HepG2 (cell line): ENCODE results near the gene HOXC11. TPM values are rescaled to one million over a fixed set of nuclear protein-coding genes. Genes with fewer than 3 reads are reported as not detected.

ENCODE experiments used
- ATAC-seq: fragments of 200-7000 bp; cut with Tn5 transposase; 3 replicates; pipeline ENCODE4 v1.9.1; 2020; ENCODE audit warnings: mild to moderate bottlenecking, moderate library complexity
- BruUV-seq: library from RNA; stranded (reverse); fragments of 400-500 nt; replicated peaks from 2 replicates; lab custom pipeline; 2021; lab: Mats Ljungman, UMichigan
- CTCF ChIA-PET: fragments of 300-600 bp; formaldehyde crosslinking; extraction: SDS; loops from one replicate; lab custom pipeline; 2021; ENCODE audit warnings: low total read pairs, inconsistent platforms, low intra/inter-chr PET ratio; lab: Yijun Ruan, JAX
- POLR2A ChIA-PET: fragments of 350-600 bp; sonication (Branson Sonifier 250); formaldehyde crosslinking; loops from one replicate; lab custom pipeline; 2020; ENCODE audit warnings: antibody characterized with exemption, inconsistent platforms; lab: Yijun Ruan, JAX
- DNase-seq: peaks from one replicate; pipeline ENCODE4 v3.0.0-alpha.2; 2015; ENCODE audit warnings: low spot score
- FAIRE-seq: peaks from 3 replicates; lab custom pipeline; 2011; peaks lifted over from hg19 to GRCh38; lab: Jason Lieb, UNC
- H2AFZ ChIP-seq: one replicate; pipeline ENCODE4 v1.6.1; 2011; ENCODE audit warnings: low read length, inconsistent platforms
- H3K27ac ChIP-seq: fragments of 300-600 bp; 3 replicates; pipeline ENCODE4 v1.8.0; 2011; ENCODE audit warnings: mixed run types, mild to moderate bottlenecking, mixed read lengths, low read length, inconsistent platforms; ENCODE audit not compliant: insufficient read depth; ENCODE audit errors: extremely low read length
- H3K27me3 ChIP-seq, 2 experiments: fragments of 200-600 bp in 1 of 2; 2 replicates in 1 of 2; 3 replicates in 1 of 2; pipeline versions ENCODE4 v1.6.0 to v1.8.0; 2011; ENCODE audit warnings: low read length in 2 of 2, mild to moderate bottlenecking in 2 of 2, moderate library complexity in 2 of 2, inconsistent platforms in 1 of 2; ENCODE audit not compliant: insufficient read depth in 2 of 2, control insufficient read depth in 1 of 2
- H3K36me3 ChIP-seq, 2 experiments: fragments of 200-600 bp in 1 of 2; replicated peaks in 1 of 2; 2 replicates in 1 of 2; 3 replicates in 1 of 2; pipeline versions ENCODE4 v1.5.1 to v1.8.0; 2011; ENCODE audit warnings: low read length in 2 of 2, inconsistent platforms in 1 of 2; ENCODE audit not compliant: insufficient read depth in 2 of 2, control insufficient read depth in 1 of 2
- H3K4me1 ChIP-seq: 2 replicates; pipeline ENCODE4 v1.5.1; 2012; ENCODE audit warnings: low read length, inconsistent platforms; ENCODE audit not compliant: insufficient read depth
- H3K4me2 ChIP-seq: 2 replicates; pipeline ENCODE4 v1.6.0; 2011; ENCODE audit warnings: low read depth, low read length, inconsistent platforms
- H3K4me3 ChIP-seq, 3 experiments: fragments of 200-600 bp in 1 of 3; sonication (generic), shearing (Covaris generic) in 1 of 3; replicated peaks in 1 of 3; 2 replicates each; pipeline ENCODE4 v1.5.1; 2011 to 2016; ENCODE audit warnings: low read length in 3 of 3, inconsistent platforms in 2 of 3, low read depth in 2 of 3, mild to moderate bottlenecking in 2 of 3, control low read depth in 1 of 3, mixed read lengths in 1 of 3; ENCODE audit not compliant: insufficient read depth in 1 of 3
- H3K79me2 ChIP-seq: one replicate; pipeline ENCODE4 v1.6.1; 2011; ENCODE audit warnings: low read length, inconsistent platforms; ENCODE audit not compliant: insufficient read depth
- H3K9ac ChIP-seq: 2 replicates; pipeline ENCODE4 v1.6.0; 2011; ENCODE audit warnings: mild to moderate bottlenecking, low read depth, low read length, inconsistent platforms; ENCODE audit not compliant: insufficient read depth
- H3K9me3 ChIP-seq: 2 replicates; pipeline ENCODE4 v1.5.1; 2012; ENCODE audit warnings: mild to moderate bottlenecking, low read length
- H4K20me1 ChIP-seq: 2 replicates; pipeline ENCODE4 v1.6.0; 2011; ENCODE audit warnings: inconsistent platforms, mild to moderate bottlenecking, low read length, moderate library complexity; ENCODE audit not compliant: insufficient read depth
- GABPA ChIP-seq, 2 experiments: IDR thresholded peaks; 2 replicates each; pipeline ENCODE4 v1.6.1; 2011 to 2016; ENCODE audit warnings: low read depth in 2 of 2, low read length in 1 of 2, missing biosample characterization in 1 of 2, missing genetic modification characterization in 1 of 2
- PHB2 ChIP-seq: fragments of 450-650 bp; IDR thresholded peaks from 2 replicates; pipeline ENCODE4 v1.6.1; 2018; ENCODE audit not compliant: partially characterized antibody
- REL ChIP-seq: sonication (generic); formaldehyde crosslinking; conservative IDR thresholded peaks from 2 replicates; pipeline ENCODE4 v1.8.0; 2022; ENCODE audit warnings: mild to moderate bottlenecking, missing genetic modification reagents, moderate library complexity
- WGBS: methylation state at CpG from one replicate; pipeline ENCODE4 v1.1.6; 2017; ENCODE audit warnings: low lambda C conversion rate; 5-methylcytosine and 5-hydroxymethylcytosine counted together
- in situ Hi-C: cut with HindIII; loops from 2 replicates; pipeline ENCODE4 v1.10.0; 2017; ENCODE audit warnings: low pct_unique_long_range_greater_than_20kb; ENCODE audit not compliant: extremely low pct_ligation_motif_present
- intact Hi-C: fragments of 100-400 bp; cut with micrococcal nuclease; formaldehyde crosslinking; loops from one replicate; pipeline ENCODE4 v1.10.0; 2022; ENCODE audit not compliant: unreplicated experiment
- polyA plus RNA-seq, 8 experiments: library from polyadenylated mRNA; depleted of rRNA in 3 of 8; stranded (reverse) in 7 of 8; unstranded in 1 of 8; fragments of >200 nt; fragmentation: Illumina TruSeq in 4 of 8; extraction: Trizol in 4 of 8; gene quantifications; 2 replicates each; pipeline versions ENCODE4 v1.2.1 to v1.2.3, GENCODE V29; 2011 to 2016; ENCODE audit warnings: low read depth in 4 of 8, missing spikeins in 1 of 8, mixed read lengths in 1 of 8; ENCODE audit not compliant: insufficient read depth in 1 of 8
- total RNA-seq, 5 experiments: library from RNA; depleted of rRNA; stranded (reverse); fragments of >200 nt; fragmentation: Illumina TruSeq; extraction: Trizol; gene quantifications; 2 replicates each; pipeline ENCODE4 v1.2.3, GENCODE V29; 2016; ENCODE audit warnings: low read depth in 1 of 5
- TF ChIP-seq, protein P1 (sequence below): sonication (generic); formaldehyde crosslinking; IDR thresholded peaks from 2 replicates; pipeline ENCODE4 v1.4.0; 2020; ENCODE audit warnings: missing genetic modification reagents

HOXC11 gene
- total and polyA plus RNA-seq, 2 of the 13 experiments (the other 11 are each of a cell fraction or from before 2014, with no cell fraction given) = not detected

DNA sequence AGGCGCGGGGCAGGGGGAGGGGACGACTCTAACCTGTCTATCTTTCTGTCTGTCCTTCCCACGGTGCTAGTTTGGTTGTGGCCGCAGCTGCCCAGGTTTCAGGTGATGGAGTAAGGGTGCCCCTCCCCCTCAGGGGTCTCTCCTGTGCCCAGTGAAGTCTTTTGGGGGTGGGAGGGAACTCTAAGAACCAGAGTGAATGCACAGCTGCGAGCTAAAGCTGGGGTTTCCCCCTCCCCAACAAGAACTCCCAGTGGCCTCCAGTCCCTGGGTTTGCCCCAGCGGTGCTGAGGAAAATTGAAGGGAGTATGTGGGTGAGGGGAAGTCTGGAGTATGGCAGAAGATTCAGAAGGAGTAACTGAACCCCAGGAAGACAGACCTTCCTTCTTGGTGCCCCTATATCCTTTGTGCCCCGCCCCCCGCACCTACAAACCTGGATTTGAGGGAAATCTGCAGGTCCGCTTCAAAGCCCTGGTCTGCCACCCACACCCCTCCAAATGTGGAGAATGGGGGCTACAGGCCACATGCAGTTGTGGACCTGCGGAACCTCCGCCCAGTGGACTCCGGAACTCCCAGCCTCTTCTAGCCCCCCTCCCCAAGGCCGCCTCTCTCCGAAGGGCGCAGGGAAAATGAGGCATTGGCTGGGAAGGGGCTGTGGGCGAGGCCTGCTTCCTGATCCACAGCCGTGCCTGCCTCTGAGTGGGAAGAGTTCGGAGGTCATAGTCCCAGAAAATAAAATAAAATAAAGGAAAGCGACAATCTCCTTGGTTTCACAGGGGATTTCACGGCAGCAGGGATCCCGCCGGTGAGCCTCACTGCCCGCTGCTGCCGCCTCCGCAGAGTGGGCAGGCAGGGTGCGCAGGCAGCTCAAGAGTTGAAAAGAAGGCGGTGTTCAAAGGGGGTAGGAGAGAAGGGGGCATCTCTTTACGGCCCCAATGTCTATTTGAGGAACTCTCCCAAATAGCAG, 23.6 kb downstream of the HOXC11 start:
- ChIA-PET POLR2A (no interaction called here), CTCF (no interaction called here)
- peaks cover 7 to 65% of the 10 kb centered on the region in 2 experiments; a peak in 4 of 5 replicates for H3K27me3 ChIP-seq
- BruUV-seq = no TSS peak
- no peak overlapping the region for H3K4me2 ChIP-seq
- H3K4me3 ChIP-seq = no peak overlapping the region
- H3K9ac ChIP-seq = no peak overlapping the region
- no peaks in the 10 kb centered on the region for H3K9me3 ChIP-seq
- DNase-seq = no peak
- no peak for TF ChIP-seq PHB2
- no peak for TF ChIP-seq GABPA (IDR thresholded peaks at IDR 0.05; ENCODE audit: low read depth, low read length)
- no peak for TF ChIP-seq GABPA (CRISPR knock-in tag; IDR thresholded peaks at IDR 0.05; ENCODE audit: low read depth)
- TF ChIP-seq, protein P1, sequence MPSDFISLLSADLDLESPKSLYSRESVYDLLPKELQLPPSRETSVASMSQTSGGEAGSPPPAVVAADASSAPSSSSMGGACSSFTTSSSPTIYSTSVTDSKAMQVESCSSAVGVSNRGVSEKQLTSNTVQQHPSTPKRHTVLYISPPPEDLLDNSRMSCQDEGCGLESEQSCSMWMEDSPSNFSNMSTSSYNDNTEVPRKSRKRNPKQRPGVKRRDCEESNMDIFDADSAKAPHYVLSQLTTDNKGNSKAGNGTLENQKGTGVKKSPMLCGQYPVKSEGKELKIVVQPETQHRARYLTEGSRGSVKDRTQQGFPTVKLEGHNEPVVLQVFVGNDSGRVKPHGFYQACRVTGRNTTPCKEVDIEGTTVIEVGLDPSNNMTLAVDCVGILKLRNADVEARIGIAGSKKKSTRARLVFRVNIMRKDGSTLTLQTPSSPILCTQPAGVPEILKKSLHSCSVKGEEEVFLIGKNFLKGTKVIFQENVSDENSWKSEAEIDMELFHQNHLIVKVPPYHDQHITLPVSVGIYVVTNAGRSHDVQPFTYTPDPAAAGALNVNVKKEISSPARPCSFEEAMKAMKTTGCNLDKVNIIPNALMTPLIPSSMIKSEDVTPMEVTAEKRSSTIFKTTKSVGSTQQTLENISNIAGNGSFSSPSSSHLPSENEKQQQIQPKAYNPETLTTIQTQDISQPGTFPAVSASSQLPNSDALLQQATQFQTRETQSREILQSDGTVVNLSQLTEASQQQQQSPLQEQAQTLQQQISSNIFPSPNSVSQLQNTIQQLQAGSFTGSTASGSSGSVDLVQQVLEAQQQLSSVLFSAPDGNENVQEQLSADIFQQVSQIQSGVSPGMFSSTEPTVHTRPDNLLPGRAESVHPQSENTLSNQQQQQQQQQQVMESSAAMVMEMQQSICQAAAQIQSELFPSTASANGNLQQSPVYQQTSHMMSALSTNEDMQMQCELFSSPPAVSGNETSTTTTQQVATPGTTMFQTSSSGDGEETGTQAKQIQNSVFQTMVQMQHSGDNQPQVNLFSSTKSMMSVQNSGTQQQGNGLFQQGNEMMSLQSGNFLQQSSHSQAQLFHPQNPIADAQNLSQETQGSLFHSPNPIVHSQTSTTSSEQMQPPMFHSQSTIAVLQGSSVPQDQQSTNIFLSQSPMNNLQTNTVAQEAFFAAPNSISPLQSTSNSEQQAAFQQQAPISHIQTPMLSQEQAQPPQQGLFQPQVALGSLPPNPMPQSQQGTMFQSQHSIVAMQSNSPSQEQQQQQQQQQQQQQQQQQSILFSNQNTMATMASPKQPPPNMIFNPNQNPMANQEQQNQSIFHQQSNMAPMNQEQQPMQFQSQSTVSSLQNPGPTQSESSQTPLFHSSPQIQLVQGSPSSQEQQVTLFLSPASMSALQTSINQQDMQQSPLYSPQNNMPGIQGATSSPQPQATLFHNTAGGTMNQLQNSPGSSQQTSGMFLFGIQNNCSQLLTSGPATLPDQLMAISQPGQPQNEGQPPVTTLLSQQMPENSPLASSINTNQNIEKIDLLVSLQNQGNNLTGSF = no peak
- no peak for TF ChIP-seq REL
- TF ChIP-seq, all 625 proteins: peak for 0
- H2AFZ ChIP-seq = no peak overlapping the region
- H3K36me3 ChIP-seq = no peaks in the 10 kb centered on the region
- FAIRE-seq (no peak), ATAC-seq (no peak)
- no peaks in the 10 kb centered on the region for H3K79me2 ChIP-seq
- in situ Hi-C loops (loop anchor here (10.0 kb wide), 1 partner anchor 378 kb away; no protein-coding TSS in a partner anchor), intact Hi-C loops (no loop called here)
- no peaks in the 10 kb centered on the region for H4K20me1 ChIP-seq
- peaks cover 40% of the 10 kb centered on the region for H3K4me1 ChIP-seq
- WGBS = 66% methylated on average over 28 of the region's 29 CpGs
- no peak overlapping the region for H3K27ac ChIP-seq
